CD4-positive, alpha-beta T cell treated with Interleukin-21 for 1 hour (primary cell): ENCODE measurements around the gene GGT7.
"Not testable (repeated sequence)": the region's sequence is repeated elsewhere in the genome, so short reads cannot be mapped to it uniquely, and the experiment has no call there.

Source experiments
- DNase-seq: peaks from one replicate; pipeline ENCODE4 v3.0.0-alpha.2; 2020

GGT7 gene

GRCh38 chr20:34880971-34881370 is 8.3 kb upstream of the GGT7 start:
- DNase-seq = not testable (repeated sequence)

- DNase-seq = no peak
Measured at GRCh38 chr20:34880215-34880850, 7.7 kb upstream of the GGT7 start.

- peak; percentile 94 for DNase-seq
Measured at GRCh38 chr20:34876406-34877282, 4.0 kb upstream of the GGT7 start, which contains the start of gene ACSS2. ACSS2 (plus strand) TSS chr20:34876612; CDS start chr20:34876646, 34 bp downstream.

GRCh38 chr20:34875642-34876405 is 3.2 kb upstream of the GGT7 start:
- DNase-seq = no peak

GRCh38 chr20:34874094-34874654 is 1.5 kb upstream of the GGT7 start:
- peak; percentile 64 for DNase-seq

- DNase-seq = no peak
Measured at GRCh38 chr20:34873583-34874093, 982 bp upstream of the GGT7 start.

GRCh38 chr20:34871966-34872621 is 562 bp downstream of the GGT7 start:
- no peak for DNase-seq

GRCh38 chr20:34871320-34871926 is 1.2 kb downstream of the GGT7 start:
- DNase-seq = no peak

GRCh38 chr20:34864216-34864615 is 8.4 kb downstream of the GGT7 start:
- DNase-seq = no peak

- DNase-seq = no peak
Measured at GRCh38 chr20:34863421-34863965, 9.2 kb downstream of the GGT7 start.

- no peak for DNase-seq
Measured at GRCh38 chr20:34862724-34863123, 9.9 kb downstream of the GGT7 start.

- no peak for DNase-seq
Measured at GRCh38 chr20:34861386-34862084, 11.1 kb downstream of the GGT7 start.

GRCh38 chr20:34859826-34860545 is 12.7 kb downstream of the GGT7 start:
- no peak for DNase-seq

GRCh38 chr20:34859367-34859766 is 13.3 kb downstream of the GGT7 start:
- DNase-seq = no peak

- no peak for DNase-seq
Measured at GRCh38 chr20:34852298-34852697, 20.4 kb downstream of the GGT7 start.

- DNase-seq = no peak
Measured at GRCh38 chr20:34850969-34851368, 21.7 kb downstream of the GGT7 start.

GRCh38 chr20:34849778-34850177 is 22.9 kb downstream of the GGT7 start:
- no peak for DNase-seq

- no peak for DNase-seq
Measured at GRCh38 chr20:34848597-34848996, 24.1 kb downstream of the GGT7 start.

GRCh38 chr20:34843421-34843820 is 29.2 kb downstream of the GGT7 start:
- DNase-seq = no peak

GRCh38 chr20:34842143-34842542 is 30.5 kb downstream of the GGT7 start:
- no peak for DNase-seq
